BE2C (cell line): ENCODE results near the gene AGTR2.
"Not testable (repeated sequence)": the region's sequence is repeated elsewhere in the genome, so short reads cannot be mapped to it uniquely, and the experiment has no call there.

Experiments used
- DNase-seq: peaks from one replicate; pipeline ENCODE4 v3.0.0-alpha.2; 2020
- H3K27me3 ChIP-seq: fragments of 250-450 bp; sonication (Bioruptor Pico); 2 replicates; pipeline ENCODE4 v1.5.1; 2020; ENCODE audit warnings: mild to moderate bottlenecking
- H3K36me3 ChIP-seq: fragments of 250-450 bp; sonication (Bioruptor Pico); 2 replicates; pipeline ENCODE4 v1.5.1; 2020; ENCODE audit warnings: mild to moderate bottlenecking
- H3K4me1 ChIP-seq: fragments of 250-450 bp; sonication (Bioruptor Pico); 2 replicates; pipeline ENCODE4 v1.5.1; 2020
- H3K4me3 ChIP-seq: 2 replicates; pipeline ENCODE4 v1.5.1; 2011; ENCODE audit warnings: low read depth, low read length
- H3K9me3 ChIP-seq: fragments of 250-450 bp; sonication (Bioruptor Pico); 2 replicates; pipeline ENCODE4 v1.5.1; 2020
- TF ChIP-seq, protein P1 (sequence below): IDR thresholded peaks from 2 replicates; pipeline ENCODE4 v1.5.1; 2012; ENCODE audit warnings: mild to moderate bottlenecking, low read depth, low read length

The AGTR2 gene

DNA sequence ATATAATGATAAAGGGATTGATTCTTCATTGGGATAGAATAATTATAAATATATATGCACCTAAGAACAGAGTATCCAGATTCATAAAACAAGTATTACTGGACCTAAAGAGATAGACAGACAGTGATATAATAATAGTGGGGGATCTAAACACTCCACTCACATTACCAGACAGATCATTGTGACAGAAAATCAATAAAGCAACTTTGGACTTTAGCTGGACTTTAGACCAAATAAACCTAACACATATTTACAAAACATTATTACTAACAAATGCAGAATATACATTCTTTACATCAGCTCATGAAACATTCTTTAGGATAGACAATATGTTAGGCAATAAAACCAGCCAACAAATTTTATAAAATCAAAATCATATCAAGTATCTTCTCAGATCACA, 14.6 kb downstream of the AGTR2 start:
- TF ChIP-seq, protein P1, sequence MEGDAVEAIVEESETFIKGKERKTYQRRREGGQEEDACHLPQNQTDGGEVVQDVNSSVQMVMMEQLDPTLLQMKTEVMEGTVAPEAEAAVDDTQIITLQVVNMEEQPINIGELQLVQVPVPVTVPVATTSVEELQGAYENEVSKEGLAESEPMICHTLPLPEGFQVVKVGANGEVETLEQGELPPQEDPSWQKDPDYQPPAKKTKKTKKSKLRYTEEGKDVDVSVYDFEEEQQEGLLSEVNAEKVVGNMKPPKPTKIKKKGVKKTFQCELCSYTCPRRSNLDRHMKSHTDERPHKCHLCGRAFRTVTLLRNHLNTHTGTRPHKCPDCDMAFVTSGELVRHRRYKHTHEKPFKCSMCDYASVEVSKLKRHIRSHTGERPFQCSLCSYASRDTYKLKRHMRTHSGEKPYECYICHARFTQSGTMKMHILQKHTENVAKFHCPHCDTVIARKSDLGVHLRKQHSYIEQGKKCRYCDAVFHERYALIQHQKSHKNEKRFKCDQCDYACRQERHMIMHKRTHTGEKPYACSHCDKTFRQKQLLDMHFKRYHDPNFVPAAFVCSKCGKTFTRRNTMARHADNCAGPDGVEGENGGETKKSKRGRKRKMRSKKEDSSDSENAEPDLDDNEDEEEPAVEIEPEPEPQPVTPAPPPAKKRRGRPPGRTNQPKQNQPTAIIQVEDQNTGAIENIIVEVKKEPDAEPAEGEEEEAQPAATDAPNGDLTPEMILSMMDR: no peak
- H3K36me3 ChIP-seq: no peaks in the 10 kb centered on the region

DNA sequence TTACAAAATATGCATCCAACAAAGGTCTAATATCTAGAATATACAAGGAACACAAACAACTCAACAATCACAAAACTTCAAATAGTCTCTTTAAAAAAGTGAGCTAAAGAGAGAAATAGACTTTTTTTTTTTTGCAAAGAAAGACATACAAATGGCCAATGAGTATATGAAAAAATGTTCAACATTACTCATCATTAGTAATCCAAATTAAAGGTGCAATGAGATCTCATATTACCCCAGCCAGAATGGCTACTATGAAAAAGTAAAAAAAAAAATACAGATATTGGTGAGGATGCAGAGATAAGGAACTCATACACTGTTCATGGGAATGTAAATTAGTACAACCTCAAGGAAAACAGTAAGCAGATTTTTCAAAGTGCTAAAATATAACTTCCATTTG, 24.1 kb downstream of the AGTR2 start:
- Histone ChIP-seq H3K4me1 (no peaks in the 10 kb centered on the region), H3K4me3 (no peak overlapping the region), H3K27me3 (no peaks in the 10 kb centered on the region), H3K9me3 (no peaks in the 10 kb centered on the region), H3K36me3 (no peaks in the 10 kb centered on the region)
- TF ChIP-seq, protein P1: no peak
- no peak for DNase-seq

More for the DNA sequence above, 14.6 kb downstream of the AGTR2 start:
- Histone ChIP-seq H3K4me1 (no peaks in the 10 kb centered on the region), H3K27me3 (no peaks in the 10 kb centered on the region), H3K9me3 (no peaks in the 10 kb centered on the region), H3K4me3 (no peak overlapping the region)
- DNase-seq: no peak

DNA sequence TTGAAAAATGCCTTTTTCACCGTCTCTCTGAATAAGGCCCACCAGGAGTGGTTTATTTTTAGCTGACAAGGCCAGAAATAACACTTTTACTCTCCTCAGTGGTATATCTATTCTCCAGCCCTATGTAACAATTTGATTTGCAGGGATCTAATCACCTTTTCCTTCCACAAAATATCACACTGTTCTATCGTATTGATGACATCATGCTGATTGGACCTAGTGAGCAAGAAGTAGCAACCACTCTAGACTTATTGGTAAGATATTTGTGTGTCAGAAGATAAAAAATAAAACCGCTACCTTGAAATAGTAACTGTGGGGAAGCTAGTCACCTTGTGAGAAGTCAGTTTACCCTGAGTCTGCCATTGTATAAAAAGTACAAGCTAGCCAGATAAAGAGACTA, 27.7 kb downstream of the AGTR2 start:
- Histone ChIP-seq H3K36me3 (no peaks in the 10 kb centered on the region), H3K27me3 (no peaks in the 10 kb centered on the region), H3K9me3 (no peaks in the 10 kb centered on the region), H3K4me3 (no peak overlapping the region), H3K4me1 (no peaks in the 10 kb centered on the region)
- TF ChIP-seq, protein P1: no peak
- DNase-seq: no peak

DNA sequence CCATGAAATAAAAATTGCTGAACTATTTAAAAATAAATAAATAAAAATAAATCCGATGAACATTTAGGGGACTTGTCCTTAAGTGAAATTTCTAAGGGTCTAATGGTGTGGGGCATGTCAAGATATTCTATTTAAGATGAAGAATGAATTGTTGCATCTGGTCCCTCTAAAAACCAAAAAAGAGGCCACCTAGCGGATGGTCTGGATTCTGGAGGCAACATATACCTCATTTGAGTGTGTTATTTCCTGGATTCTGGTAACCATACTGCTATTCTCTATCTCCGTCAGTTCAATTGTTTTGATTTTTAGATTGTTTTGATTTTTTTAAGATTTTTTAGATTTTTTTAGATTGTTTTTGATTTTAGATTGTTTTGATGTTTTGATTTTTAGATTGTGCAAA, 28.3 kb downstream of the AGTR2 start:
- Histone ChIP-seq H3K4me1 (no peaks in the 10 kb centered on the region), H3K4me3 (no peak overlapping the region), H3K36me3 (no peaks in the 10 kb centered on the region), H3K9me3 (no peaks in the 10 kb centered on the region), H3K27me3 (no peaks in the 10 kb centered on the region)
- TF ChIP-seq, protein P1: no peak; the same call in 1 of the 2 replicates
- DNase-seq: no peak

DNA sequence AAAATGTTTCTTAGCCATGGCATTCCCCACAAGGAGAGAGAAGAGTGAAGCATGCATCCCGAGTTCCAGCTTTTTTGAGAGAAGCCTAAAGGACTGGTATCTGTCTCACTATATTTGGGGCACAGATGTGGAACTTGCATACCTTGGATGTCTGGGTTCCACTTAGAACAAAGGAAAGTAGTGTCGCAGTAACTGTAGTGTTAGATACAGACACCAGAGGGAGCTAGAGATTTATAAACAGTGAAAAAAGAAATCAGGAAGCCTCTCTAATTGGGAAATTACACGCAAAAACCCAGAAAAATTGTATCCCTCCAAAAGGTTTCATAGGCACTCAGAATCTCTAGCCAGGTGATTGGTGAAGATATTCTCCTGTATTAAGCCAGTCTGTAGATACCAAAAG, 34.4 kb downstream of the AGTR2 start:
- Histone ChIP-seq H3K27me3 (no peaks in the 10 kb centered on the region), H3K36me3 (no peaks in the 10 kb centered on the region), H3K4me1 (no peaks in the 10 kb centered on the region), H3K4me3 (no peak overlapping the region), H3K9me3 (no peaks in the 10 kb centered on the region)
- TF ChIP-seq, protein P1: peak; percentile 60
- no peak for DNase-seq

DNA sequence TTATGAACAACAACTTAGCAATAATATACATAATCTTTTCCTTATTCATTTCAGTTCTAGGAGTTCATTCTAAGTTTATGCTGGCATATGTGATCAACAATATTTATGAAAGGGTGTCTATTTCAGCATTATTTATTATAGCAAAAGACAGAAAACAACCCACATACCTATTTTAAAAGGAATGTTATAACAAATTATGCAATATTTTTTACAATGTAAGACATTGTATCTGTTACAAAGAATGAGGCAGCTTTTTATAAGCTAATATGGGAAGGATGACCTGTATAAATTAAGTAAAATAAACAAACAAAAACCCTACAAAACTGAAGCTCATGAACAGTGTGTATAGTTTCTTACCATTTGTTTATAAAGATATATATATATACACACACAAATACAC, 42.7 kb downstream of the AGTR2 start:
- no peaks in the 10 kb centered on the region for H3K4me1 ChIP-seq
- H3K27me3 ChIP-seq: no peaks in the 10 kb centered on the region
- DNase-seq: no peak
- no peaks in the 10 kb centered on the region for H3K36me3 ChIP-seq
- no peaks in the 10 kb centered on the region for H3K9me3 ChIP-seq
- no peak overlapping the region for H3K4me3 ChIP-seq
- TF ChIP-seq, protein P1: no peak

DNA sequence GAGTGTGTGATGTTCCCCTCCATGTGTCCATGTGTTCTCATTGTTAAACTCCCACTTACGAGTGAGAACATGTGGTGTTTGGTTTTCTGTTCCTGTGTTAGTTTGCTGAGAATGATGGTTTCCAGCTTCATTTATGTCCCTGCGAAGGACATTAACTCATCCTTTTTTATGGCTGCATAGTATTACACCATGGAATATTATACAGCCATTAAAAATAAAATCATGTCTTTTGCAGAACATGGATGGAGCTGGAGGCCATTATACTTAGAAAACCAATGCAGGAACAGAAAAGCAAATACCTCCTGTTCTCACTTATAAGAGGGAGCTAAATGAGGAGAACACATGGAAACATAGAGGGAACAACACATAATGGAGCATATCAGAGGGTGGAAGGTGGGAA, 46.5 kb downstream of the AGTR2 start:
- not testable (repeated sequence) for H3K27me3 ChIP-seq, H3K9me3 ChIP-seq, H3K36me3 ChIP-seq, DNase-seq, H3K4me3 ChIP-seq, H3K4me1 ChIP-seq
